GM19240 (cell line): ENCODE data around the gene GRIK2.
"Not testable (repeated sequence)": the region's sequence is repeated elsewhere in the genome, so short reads cannot be mapped to it uniquely, and the experiment has no call there.

Experiments used
- DNase-seq: peaks from one replicate; pipeline ENCODE4 v3.0.0; 2011; ENCODE audit warnings: low spot score; ENCODE audit not compliant: insufficient read length

The GRIK2 gene

DNA sequence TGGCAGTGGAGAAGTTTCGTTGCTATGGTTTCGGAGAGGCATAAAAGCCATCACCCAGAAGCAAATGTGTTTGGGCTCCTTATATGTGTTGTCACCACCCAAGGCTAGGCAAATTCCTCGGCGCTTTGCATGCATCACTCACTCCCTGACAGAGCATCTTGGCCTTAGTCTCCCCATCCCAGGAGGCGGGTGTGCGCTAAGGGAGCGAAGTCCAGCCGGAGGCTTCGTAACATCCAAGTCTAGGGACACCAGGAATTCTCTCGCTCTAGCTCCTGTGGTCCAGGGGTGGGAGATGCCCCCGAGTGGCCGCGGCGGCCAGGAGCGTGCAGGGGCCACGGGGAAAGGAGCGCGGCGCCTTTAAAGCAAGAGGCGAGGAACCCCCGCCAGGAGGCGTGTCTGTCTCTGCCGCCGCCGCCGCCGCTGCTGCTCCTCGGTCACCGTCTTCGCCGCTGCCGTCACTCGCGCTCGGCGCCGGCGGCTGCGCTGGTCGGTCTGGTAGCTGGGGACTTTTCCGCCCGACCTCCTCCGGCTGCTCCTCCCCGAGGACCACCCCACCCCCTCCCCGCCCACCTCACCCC is at the start of gene GRIK2:
Gene GRIK2, plus strand, starts transcription at position 458 of the 578 bp plus-strand sequence.
- peak; percentile 1 for DNase-seq

DNA sequence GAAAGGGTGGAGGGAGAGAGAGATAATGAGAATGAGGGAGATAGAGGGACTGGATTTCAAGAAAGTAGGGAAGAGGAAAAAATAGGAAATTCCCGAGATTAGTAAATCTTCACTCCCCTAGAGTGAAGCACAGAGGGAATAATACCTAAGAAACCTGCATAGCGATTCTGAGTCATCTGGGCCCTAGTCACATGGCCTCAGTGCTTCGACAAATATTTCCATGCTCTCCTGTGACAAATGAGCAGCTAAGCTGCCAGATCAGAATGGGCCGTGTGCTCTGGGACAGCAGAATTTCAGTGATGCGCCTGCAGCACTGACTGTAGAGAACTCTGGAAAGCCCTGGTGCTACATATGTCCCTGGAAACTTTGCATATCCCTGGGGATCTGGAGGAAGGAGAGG is 48.6 kb upstream of the GRIK2 start:
- DNase-seq: no peak

- DNase-seq: no peak
Observed at GRCh38 chr6:101348816-101349215, 44.7 kb upstream of the GRIK2 start.

GRCh38 chr6:101350631-101351030 is 42.9 kb upstream of the GRIK2 start:
- not testable (repeated sequence) for DNase-seq

DNA sequence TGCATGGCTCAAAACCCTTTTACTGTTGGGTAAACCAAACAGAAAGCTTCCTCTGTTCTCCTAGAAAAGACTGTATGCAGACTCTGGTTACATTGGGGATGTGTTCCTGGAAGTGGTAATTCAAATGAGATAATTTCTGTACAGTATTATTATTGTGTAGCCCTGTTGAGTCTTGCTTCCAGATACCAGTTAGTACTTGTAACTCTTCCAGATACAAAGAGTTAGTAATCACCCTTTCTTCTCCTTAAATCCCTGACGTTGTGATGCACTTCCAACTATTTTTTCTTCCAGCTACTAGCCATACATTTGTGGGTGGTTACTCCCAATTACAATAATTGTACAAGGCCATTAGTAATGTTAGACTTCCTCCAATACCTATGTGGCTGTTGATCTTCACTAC is 42.3 kb upstream of the GRIK2 start:
- no peak for DNase-seq

GRCh38 chr6:101352316-101352715 is 41.2 kb upstream of the GRIK2 start:
- DNase-seq: no peak

- DNase-seq: no peak
Observed at GRCh38 chr6:101365181-101365580, 28.3 kb upstream of the GRIK2 start.

- DNase-seq: no peak
Observed at GRCh38 chr6:101379926-101380325, 13.6 kb upstream of the GRIK2 start.

DNA sequence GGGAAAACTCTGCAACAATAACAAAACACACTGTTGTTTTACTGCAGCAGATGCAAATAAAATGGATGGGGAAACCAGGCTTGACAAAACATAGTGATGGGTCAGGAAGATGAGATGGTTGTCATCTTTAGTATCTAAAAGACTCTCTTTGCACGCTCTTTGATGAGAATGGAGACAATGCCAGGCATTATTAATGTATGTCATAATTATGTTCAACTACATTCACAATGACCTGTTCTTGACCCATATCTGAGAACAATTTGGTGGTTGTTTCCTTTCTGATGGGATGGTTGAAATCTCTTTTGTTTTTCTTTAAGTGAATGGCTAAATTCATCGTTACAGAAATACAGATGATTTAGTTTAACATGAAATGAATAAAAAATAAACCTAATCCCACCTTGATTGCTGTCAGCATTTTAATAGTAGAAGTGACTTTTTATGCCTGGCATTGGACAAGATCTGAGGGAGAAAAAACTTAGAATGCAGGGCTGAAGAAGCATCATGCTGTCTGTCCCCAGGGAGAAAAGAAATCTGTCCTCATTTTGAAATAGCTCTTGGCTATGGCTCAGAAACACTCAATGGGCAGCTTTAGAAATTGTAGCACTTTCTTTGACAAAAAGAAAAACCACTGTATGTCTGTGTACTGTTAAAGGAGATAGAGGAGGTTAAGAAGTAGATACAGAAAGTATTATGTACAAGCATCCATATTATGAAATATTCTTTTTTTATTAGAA is 12.4 kb upstream of the GRIK2 start:
- no peak for DNase-seq

DNA sequence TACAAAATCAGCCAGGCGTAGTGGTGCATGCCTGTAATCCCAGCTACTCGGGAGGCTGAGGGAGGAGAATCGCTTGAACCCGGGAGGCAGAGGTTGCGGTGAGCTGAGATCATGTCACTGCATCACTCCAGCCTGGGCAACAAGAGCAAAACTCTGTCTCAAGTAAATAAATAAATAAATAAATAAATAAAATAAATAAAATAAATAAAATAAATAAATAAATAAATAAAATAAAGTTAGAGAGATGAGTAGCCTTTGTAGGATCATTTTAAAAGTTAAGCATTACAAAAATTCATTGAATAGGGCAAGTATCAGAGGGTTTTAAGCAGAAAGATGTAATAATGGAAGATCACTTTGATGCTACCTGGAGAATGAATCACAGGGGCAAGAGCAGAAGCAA is 9.8 kb upstream of the GRIK2 start:
- not testable (repeated sequence) for DNase-seq

GRCh38 chr6:101386982-101387381 is 6.5 kb upstream of the GRIK2 start:
- DNase-seq: no peak

DNA sequence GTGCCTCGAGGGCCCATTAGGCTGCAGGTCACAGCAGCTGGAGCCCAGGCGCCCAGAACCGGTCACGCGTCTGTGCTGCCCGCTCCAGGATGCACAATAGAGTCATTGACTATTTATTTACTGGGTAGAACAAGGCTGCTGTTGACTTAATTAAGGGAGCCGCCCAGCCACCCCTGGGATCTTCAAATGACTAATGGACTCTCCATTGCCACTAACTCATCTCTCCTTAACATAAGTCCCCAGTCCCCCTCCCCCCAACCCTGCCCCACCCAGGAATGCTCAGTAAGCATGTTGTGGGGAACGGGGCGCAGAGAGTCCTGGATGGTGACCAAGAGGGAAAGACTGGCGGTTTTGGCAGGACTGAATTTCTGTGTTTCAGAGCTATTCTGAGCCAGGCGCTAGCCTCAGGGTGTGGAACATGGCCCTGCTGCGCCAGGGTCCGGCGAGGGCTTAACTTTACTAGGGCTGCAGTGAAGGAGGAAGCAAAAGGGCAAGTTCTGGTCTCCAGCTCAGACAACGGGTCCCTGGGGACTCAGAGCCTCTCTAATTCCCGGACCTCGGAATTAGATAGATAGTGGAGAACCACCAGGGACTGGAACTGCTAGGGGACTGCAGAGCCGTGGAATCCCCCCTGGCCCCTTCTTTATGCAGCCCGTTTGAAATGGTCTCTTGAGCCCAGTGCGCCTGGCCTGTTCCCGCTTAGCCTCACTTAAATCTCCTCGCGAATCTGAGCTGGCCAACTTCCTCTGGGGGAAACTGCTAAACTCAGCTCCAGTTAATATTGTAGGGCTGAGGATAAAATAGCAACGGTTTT is 1.5 kb upstream of the GRIK2 start:
- DNase-seq: no peak

DNA sequence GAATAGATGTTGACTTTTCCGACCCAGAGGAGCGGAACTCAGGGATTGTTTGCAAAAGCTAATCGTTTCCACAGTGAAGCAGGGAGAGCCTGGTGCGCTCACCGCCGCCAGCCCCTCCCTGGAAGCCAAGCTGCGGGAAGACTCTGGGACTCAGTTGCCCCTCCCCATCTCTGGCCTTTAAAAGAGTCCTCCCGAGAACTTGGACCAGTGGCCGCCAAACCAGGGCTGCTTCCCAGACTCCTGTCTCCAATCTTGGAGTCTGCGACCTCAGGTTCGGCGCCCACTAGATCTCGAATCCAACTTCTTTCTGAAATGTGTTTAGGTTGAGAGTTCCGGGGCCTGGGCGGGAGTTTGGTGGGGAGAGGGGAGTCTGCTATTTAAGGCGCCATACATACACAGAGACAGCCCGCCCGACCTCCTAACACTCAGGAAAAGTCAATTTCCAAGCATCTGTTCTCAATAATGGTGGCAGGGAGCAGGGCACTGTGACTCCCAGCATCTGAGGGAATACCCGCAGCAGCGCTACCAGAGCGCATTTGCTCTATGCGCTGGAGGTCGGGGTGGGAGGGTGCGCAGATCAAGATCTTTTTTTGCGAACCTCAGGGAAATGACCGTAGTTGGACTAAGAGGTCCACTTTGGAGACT is 800 bp upstream of the GRIK2 start:
- DNase-seq: no peak

GRCh38 chr6:101393829-101394251 is 332 bp downstream of the GRIK2 start:
- DNase-seq: no peak

DNA sequence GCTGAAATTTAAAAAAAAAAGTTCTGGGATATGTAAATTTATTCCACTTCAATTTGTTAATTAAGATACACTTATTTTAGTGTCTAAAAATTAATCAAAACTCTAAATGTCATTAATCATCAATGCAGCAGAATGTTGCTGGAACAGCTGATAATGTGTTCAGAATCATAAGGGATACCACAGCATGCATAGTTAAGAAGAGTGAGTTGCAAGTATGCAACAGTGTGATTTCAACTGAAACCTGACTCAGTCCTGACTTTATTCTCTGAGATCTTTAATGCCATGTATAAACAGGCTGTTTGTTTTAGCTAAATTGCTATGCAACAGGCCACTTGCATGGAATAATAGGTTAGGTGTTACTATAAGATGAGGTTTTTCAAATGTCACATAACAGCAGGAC is 1.4 kb downstream of the GRIK2 start:
- no peak for DNase-seq

GRCh38 chr6:101395345-101395744 is 1.8 kb downstream of the GRIK2 start:
- no peak for DNase-seq

GRCh38 chr6:101396548-101397173 is 3.2 kb downstream of the GRIK2 start:
- DNase-seq: peak; percentile 16

- DNase-seq: no peak
Observed at GRCh38 chr6:101397199-101397598, 3.7 kb downstream of the GRIK2 start.

DNA sequence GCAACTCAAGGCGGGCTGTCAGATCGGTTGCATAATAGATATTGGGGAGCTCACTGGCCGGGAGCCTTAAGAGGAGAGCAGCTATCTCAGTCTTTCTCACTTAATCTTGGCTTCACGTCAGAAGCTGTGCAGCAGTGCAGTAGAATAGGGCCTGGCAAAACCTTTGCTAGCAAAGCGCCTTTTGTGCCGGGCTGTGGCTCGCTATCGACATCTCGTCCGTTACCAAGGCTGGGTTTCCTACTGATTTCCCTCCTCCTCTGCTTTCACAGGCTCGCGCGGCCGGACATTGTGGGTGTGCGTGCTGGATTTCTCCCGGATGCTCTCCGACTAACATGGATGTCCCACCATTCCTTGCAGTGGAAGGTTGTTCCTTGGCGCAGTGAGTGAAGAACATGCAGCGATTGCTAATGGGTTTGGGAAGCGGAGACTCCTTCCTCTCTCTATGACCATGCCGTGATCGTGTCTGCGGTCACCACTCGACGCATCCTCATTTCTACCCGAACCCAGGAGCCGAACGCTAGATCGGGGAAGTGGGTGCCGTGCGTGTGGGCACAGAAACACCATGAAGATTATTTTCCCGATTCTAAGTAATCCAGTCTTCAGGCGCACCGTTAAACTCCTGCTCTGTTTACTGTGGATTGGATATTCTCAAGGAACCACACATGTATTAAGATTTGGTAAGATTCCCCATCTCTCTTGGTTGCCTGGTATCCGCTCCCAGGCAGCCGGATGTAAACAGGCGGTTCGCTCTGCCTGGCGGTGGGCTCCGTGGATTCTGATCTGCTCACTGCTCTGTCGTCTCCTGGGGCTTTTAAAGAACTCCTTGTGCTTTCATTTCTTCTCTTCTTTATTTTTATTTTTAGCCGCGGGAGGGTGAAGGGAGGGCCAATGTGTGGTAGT is 5.5 kb downstream of the GRIK2 start:
- no peak for DNase-seq

- no peak for DNase-seq
Observed at GRCh38 chr6:101399616-101400162, 6.2 kb downstream of the GRIK2 start.
